Liver (tissue), 3 donors: ENCODE results near the gene FUOM.

Experiments
- EGR1 ChIP-seq, 2 donors: IDR thresholded peaks; 2 replicates each; pipeline ENCODE4 v1.6.1; 2016 to 2018; ENCODE audit warnings: antibody characterized with exemption in 2 of 2, low read depth in 2 of 2
- FOXA1 ChIP-seq: IDR thresholded peaks from 2 replicates; pipeline ENCODE4 v1.6.1; 2016; ENCODE audit warnings: antibody characterized with exemption
- GABPA ChIP-seq, 2 donors: IDR thresholded peaks in 1 of 2; conservative IDR thresholded peaks in 1 of 2; 2 replicates each; pipeline ENCODE4 v1.6.1; 2016; ENCODE audit warnings: antibody characterized with exemption in 2 of 2, mild to moderate bottlenecking in 1 of 2, moderate library complexity in 1 of 2
- JUND ChIP-seq, 2 donors: IDR thresholded peaks; 2 replicates each; pipeline ENCODE4 v1.6.1; 2016; ENCODE audit warnings: antibody characterized with exemption in 2 of 2
- NR2F2 ChIP-seq: IDR thresholded peaks from 2 replicates; pipeline ENCODE4 v1.6.1; 2016; ENCODE audit warnings: antibody characterized with exemption
- RAD21 ChIP-seq, 2 donors: IDR thresholded peaks; 2 replicates each; pipeline ENCODE4 v1.6.1; 2016; ENCODE audit warnings: antibody characterized with exemption in 2 of 2, mild to moderate bottlenecking in 2 of 2
- RXRA ChIP-seq, 2 donors: IDR thresholded peaks; 2 replicates each; pipeline ENCODE4 v1.6.1; 2017 to 2018; ENCODE audit warnings: antibody characterized with exemption in 2 of 2, mild to moderate bottlenecking in 1 of 2
- SP1 ChIP-seq: IDR thresholded peaks from 2 replicates; pipeline ENCODE4 v1.6.1; 2018; ENCODE audit warnings: antibody characterized with exemption, mild to moderate bottlenecking
- TAF1 ChIP-seq: conservative IDR thresholded peaks from 2 replicates; pipeline ENCODE4 v1.6.1; 2016; ENCODE audit warnings: antibody characterized with exemption, mild to moderate bottlenecking
- YY1 ChIP-seq: IDR thresholded peaks from 2 replicates; pipeline ENCODE4 v1.6.1; 2016; ENCODE audit warnings: antibody characterized with exemption, mild to moderate bottlenecking
- TF ChIP-seq, protein P1 (sequence below): fragments of 150-350 bp; IDR thresholded peaks from 2 replicates; pipeline ENCODE4 v1.5.1; 2017; ENCODE audit warnings: improper control_type of control experiment, low read depth, low read length; ENCODE audit not compliant: missing input control
- TF ChIP-seq, protein P2 (sequence below): IDR thresholded peaks from 2 replicates; pipeline ENCODE4 v1.6.1; 2016; ENCODE audit warnings: antibody characterized with exemption
- TF ChIP-seq, protein P3 (sequence below): IDR thresholded peaks from 2 replicates; pipeline ENCODE4 v1.6.1; 2016; ENCODE audit warnings: antibody characterized with exemption
- TF ChIP-seq, protein P4 (sequence below): IDR thresholded peaks from 2 replicates; pipeline ENCODE4 v1.6.1; 2016; ENCODE audit warnings: antibody characterized with exemption
- donor health status: healthy.
- donor health status: healthy.

DNA sequence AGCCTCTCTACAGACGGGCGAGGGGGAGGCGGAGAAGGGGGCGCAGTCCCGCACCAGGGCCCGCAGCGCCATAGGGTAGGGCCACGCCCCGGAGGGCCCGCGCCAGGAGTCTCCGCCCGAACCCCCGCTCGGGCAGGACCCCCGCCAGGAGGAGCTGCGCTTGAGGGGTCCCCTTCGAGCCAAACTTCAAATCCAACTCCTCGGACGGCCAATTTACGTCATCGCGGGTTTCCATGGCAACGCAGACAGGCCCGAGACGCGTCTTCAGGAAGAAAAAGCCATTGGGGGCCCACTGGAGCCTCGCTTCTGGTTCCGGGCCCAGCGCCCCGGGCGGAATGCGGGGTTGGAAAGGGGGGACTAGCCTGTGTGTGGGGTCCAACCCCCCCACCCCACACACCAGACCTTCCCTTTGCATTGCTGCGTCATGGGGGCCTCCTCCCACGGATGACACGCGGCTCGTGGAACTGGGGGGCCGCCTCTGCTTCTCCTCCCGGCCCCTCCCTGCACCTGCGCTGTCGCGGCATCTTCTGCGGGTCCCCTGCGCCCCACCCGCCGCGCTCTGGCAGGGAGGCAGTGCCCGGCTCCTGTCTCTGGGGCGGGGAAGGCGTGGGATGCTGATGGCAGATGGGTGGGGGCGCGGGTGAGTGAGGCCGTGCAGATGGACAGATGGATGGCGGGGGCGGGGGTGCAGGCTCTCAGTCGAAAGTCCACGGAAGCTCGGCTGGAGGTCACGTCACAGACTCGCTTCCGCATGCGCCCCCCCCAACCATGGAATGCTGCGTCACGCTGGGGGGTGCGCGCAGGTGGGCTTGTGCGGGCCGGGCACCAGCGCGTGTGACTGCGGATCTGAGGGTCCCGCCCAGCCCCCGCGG, 22.3 kb downstream of the FUOM start:
- TF ChIP-seq FOXA1: no peak
- TF ChIP-seq, protein P1, sequence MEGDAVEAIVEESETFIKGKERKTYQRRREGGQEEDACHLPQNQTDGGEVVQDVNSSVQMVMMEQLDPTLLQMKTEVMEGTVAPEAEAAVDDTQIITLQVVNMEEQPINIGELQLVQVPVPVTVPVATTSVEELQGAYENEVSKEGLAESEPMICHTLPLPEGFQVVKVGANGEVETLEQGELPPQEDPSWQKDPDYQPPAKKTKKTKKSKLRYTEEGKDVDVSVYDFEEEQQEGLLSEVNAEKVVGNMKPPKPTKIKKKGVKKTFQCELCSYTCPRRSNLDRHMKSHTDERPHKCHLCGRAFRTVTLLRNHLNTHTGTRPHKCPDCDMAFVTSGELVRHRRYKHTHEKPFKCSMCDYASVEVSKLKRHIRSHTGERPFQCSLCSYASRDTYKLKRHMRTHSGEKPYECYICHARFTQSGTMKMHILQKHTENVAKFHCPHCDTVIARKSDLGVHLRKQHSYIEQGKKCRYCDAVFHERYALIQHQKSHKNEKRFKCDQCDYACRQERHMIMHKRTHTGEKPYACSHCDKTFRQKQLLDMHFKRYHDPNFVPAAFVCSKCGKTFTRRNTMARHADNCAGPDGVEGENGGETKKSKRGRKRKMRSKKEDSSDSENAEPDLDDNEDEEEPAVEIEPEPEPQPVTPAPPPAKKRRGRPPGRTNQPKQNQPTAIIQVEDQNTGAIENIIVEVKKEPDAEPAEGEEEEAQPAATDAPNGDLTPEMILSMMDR: no peak
- TF ChIP-seq, protein P2, sequence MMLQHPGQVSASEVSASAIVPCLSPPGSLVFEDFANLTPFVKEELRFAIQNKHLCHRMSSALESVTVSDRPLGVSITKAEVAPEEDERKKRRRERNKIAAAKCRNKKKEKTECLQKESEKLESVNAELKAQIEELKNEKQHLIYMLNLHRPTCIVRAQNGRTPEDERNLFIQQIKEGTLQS: no peak
- TF ChIP-seq, protein P3, sequence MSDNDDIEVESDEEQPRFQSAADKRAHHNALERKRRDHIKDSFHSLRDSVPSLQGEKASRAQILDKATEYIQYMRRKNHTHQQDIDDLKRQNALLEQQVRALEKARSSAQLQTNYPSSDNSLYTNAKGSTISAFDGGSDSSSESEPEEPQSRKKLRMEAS: no peak
- TF ChIP-seq YY1: no peak
- no peak for TF ChIP-seq JUND (IDR thresholded peaks at IDR 0.05)
- no peak for TF ChIP-seq RAD21 (IDR thresholded peaks at IDR 0.05)
- TF ChIP-seq, protein P4, sequence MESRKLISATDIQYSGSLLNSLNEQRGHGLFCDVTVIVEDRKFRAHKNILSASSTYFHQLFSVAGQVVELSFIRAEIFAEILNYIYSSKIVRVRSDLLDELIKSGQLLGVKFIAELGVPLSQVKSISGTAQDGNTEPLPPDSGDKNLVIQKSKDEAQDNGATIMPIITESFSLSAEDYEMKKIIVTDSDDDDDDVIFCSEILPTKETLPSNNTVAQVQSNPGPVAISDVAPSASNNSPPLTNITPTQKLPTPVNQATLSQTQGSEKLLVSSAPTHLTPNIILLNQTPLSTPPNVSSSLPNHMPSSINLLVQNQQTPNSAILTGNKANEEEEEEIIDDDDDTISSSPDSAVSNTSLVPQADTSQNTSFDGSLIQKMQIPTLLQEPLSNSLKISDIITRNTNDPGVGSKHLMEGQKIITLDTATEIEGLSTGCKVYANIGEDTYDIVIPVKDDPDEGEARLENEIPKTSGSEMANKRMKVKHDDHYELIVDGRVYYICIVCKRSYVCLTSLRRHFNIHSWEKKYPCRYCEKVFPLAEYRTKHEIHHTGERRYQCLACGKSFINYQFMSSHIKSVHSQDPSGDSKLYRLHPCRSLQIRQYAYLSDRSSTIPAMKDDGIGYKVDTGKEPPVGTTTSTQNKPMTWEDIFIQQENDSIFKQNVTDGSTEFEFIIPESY: no peak
- TF ChIP-seq SP1: no peak
- no peak for TF ChIP-seq TAF1
- no peak for TF ChIP-seq RXRA (IDR thresholded peaks at IDR 0.05)
- TF ChIP-seq NR2F2: no peak
- no peak for TF ChIP-seq GABPA (IDR thresholded peaks at IDR 0.05 in 1 of 2, conservative IDR thresholded peaks at IDR 0.05 in 1 of 2)
- TF ChIP-seq EGR1 (IDR thresholded peaks at IDR 0.05; ENCODE audit: low read depth in 2 of 2): no peak
